CD14-positive monocyte (primary cell): Measurements from ENCODE around the gene PRIM2. TPM values are rescaled to one million over a fixed set of nuclear protein-coding genes. Genes with fewer than 3 reads are reported as not detected.
"Not testable (repeated sequence)": the region's sequence is repeated elsewhere in the genome, so short reads cannot be mapped to it uniquely, and the experiment has no call there.

Experiments
- DNase-seq, 3 donors: peaks; one replicate each; pipeline ENCODE4 v3.0.0-alpha.2; 2011 to 2022
- H2AFZ ChIP-seq: 2 replicates; pipeline ENCODE4 v1.6.0; 2012; ENCODE audit warnings: mild to moderate bottlenecking, low read depth, low read length, inconsistent platforms; ENCODE audit not compliant: insufficient read depth, poor library complexity, severe bottlenecking
- H3K27ac ChIP-seq, 2 donors: 1 replicate in 1 of 2; 2 replicates in 1 of 2; pipeline ENCODE4 v1.5.1; 2012 to 2013; ENCODE audit warnings: low read length in 2 of 2, control low read depth in 1 of 2, inconsistent platforms in 1 of 2, low read depth in 1 of 2, mild to moderate bottlenecking in 1 of 2
- H3K27me3 ChIP-seq, 2 donors: one replicate each; pipeline versions ENCODE4 v1.6.0 to v1.6.1; 2011 to 2013; ENCODE audit warnings: low read length in 2 of 2; ENCODE audit not compliant: control insufficient read depth in 2 of 2, insufficient read depth in 2 of 2
- H3K36me3 ChIP-seq, 2 donors: replicated peaks in 1 of 2; 1 replicate in 1 of 2; 2 replicates in 1 of 2; pipeline versions ENCODE4 v1.5.1 to v1.6.1; 2012 to 2013; ENCODE audit warnings: low read length in 2 of 2, control low read depth in 1 of 2, inconsistent platforms in 1 of 2, mild to moderate bottlenecking in 1 of 2; ENCODE audit not compliant: insufficient read depth in 2 of 2, control insufficient read depth in 1 of 2
- H3K4me1 ChIP-seq, 2 donors: 1 replicate in 1 of 2; 2 replicates in 1 of 2; pipeline versions ENCODE4 v1.5.1 to v1.6.1; 2012 to 2013; ENCODE audit warnings: low read length in 2 of 2, control low read depth in 1 of 2, inconsistent platforms in 1 of 2, mild to moderate bottlenecking in 1 of 2, moderate library complexity in 1 of 2; ENCODE audit not compliant: insufficient read depth in 2 of 2, control insufficient read depth in 1 of 2
- H3K4me2 ChIP-seq: replicated peaks from 2 replicates; pipeline ENCODE3; 2012; ENCODE audit warnings: low read length, moderate library complexity, mild to moderate bottlenecking; ENCODE audit not compliant: poor library complexity, severe bottlenecking; ENCODE audit errors: extremely low read depth
- H3K4me3 ChIP-seq, 3 experiments: fragments of 200-600 bp in 1 of 3; sonication (generic) in 1 of 3; replicated peaks in 1 of 3; 1 replicate in 2 of 3; 2 replicates in 1 of 3; pipeline ENCODE4 v1.5.1; 2011 to 2013; ENCODE audit warnings: low read length in 3 of 3, mild to moderate bottlenecking in 3 of 3, control low read depth in 2 of 3, low read depth in 2 of 3, inconsistent platforms in 1 of 3, moderate library complexity in 1 of 3
- H3K79me2 ChIP-seq: 2 replicates; pipeline ENCODE4 v1.6.0; 2012; ENCODE audit warnings: mild to moderate bottlenecking, control low read depth, inconsistent platforms, low read length, moderate library complexity; ENCODE audit not compliant: insufficient read depth
- H3K9ac ChIP-seq: 2 replicates; pipeline ENCODE4 v1.6.0; 2017; ENCODE audit warnings: low read length, mild to moderate bottlenecking; ENCODE audit not compliant: insufficient read depth, poor library complexity, severe bottlenecking
- H3K9me3 ChIP-seq, 2 donors: replicated peaks in 1 of 2; 1 replicate in 1 of 2; 2 replicates in 1 of 2; pipeline versions ENCODE4 v1.5.1 to v1.6.1; 2012 to 2013; ENCODE audit warnings: low read length in 2 of 2, control low read depth in 1 of 2; ENCODE audit not compliant: control insufficient read depth in 1 of 2, insufficient read depth in 1 of 2
- H4K20me1 ChIP-seq: 2 replicates; pipeline ENCODE4 v1.6.0; 2012; ENCODE audit warnings: mild to moderate bottlenecking, low read length, control low read depth, moderate library complexity; ENCODE audit not compliant: insufficient read depth
- H3K27ac Mint-ChIP-seq, 7 donors: one replicate each; pipeline ENCODE4 v1.8.0; 2020; ENCODE audit warnings: mild to moderate bottlenecking in 7 of 7, mixed read lengths in 7 of 7, moderate library complexity in 6 of 7, inconsistent platforms in 2 of 7
- H3K27me3 Mint-ChIP-seq, 3 donors: one replicate each; pipeline ENCODE4 v1.8.0; 2021 to 2022; ENCODE audit warnings: low read depth in 3 of 3, mild to moderate bottlenecking in 3 of 3, mixed read lengths in 3 of 3, moderate library complexity in 3 of 3, inconsistent platforms in 1 of 3
- H3K36me3 Mint-ChIP-seq, 2 donors: one replicate each; pipeline ENCODE4 v1.8.0; 2020; ENCODE audit warnings: mixed read lengths in 2 of 2, inconsistent platforms in 1 of 2, mild to moderate bottlenecking in 1 of 2
- H3K4me1 Mint-ChIP-seq: one replicate; pipeline ENCODE4 v1.8.0; 2020; ENCODE audit warnings: mild to moderate bottlenecking, mixed read lengths
- H3K4me3 Mint-ChIP-seq, 2 donors: one replicate each; pipeline ENCODE4 v1.8.0; 2020; ENCODE audit warnings: mild to moderate bottlenecking in 2 of 2, mixed read lengths in 2 of 2, moderate library complexity in 1 of 2
- H3K9me3 Mint-ChIP-seq, 7 donors: one replicate each; pipeline ENCODE4 v1.8.0; 2020 to 2022; ENCODE audit warnings: mixed read lengths in 7 of 7, mild to moderate bottlenecking in 6 of 7, moderate library complexity in 6 of 7, inconsistent platforms in 2 of 7
- WGBS: methylation state at CpG from one replicate; pipeline ENCODE4 v1.1.5; 2013; ENCODE audit warnings: missing lambda C conversion rate; ENCODE audit not compliant: insufficient coverage; 5-methylcytosine and 5-hydroxymethylcytosine counted together
- intact Hi-C, 2 donors: fragments of 100-400 bp; cut with micrococcal nuclease; formaldehyde crosslinking; loops; one replicate each; pipeline versions ENCODE4 v1.15.0 to v1.15.1; 2023
- polyA plus RNA-seq, 3 donors: library from polyadenylated mRNA; depleted of rRNA in 1 of 3; unstranded in 2 of 3; stranded (reverse) in 1 of 3; fragments of 300-500 nt in 2 of 3; fragments of >200 nt in 1 of 3; fragmentation: Illumina TruSeq in 2 of 3; gene quantifications; 1 replicate in 2 of 3; 2 replicates in 1 of 3; pipeline ENCODE4 v1.2.3, GENCODE V29; 2012 to 2021

PRIM2 gene
- polyA plus RNA-seq, 3 donors: 2.8 to 5.1 (median 4.2) TPM

DNA sequence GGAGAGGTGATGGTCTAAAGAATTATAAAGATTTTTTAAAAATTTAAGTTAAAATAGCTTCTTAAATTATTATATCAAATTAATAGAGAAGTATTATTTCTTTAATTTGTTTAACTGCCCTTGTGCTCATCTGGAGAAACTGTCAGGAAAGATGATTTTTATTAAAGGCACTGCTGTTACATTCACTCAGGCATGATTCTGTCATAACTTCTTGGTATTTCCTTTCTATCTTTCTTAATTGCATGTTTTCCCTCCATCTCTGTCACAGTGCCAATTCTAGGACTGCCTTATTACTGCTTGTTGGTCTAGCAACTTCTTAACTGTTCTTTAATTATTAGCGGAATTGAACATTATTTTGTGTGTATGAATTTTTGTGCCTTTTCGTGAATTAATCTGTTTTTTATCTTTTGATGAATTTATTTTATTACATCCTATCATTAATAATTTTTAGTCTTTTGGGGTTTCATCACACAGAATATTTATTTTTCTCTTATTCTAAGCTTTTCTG lies 47.7 kb downstream of the PRIM2 start:
- H3K4me3 Mint-ChIP-seq, H3K27ac Mint-ChIP-seq, intact Hi-C loops, H3K4me3 ChIP-seq, H3K9me3 ChIP-seq, H3K4me1 ChIP-seq, H3K79me2 ChIP-seq, H3K9ac ChIP-seq, H3K27me3 Mint-ChIP-seq, DNase-seq, H2AFZ ChIP-seq, H3K27ac ChIP-seq, H3K4me1 Mint-ChIP-seq, H3K4me2 ChIP-seq, H4K20me1 ChIP-seq, H3K36me3 ChIP-seq, H3K36me3 Mint-ChIP-seq, H3K9me3 Mint-ChIP-seq, H3K27me3 ChIP-seq: not testable (repeated sequence)
- WGBS: no CpG with 5 or more reads among the region's 2 CpGs

- H3K36me3 ChIP-seq, H3K79me2 ChIP-seq, H3K4me3 Mint-ChIP-seq, DNase-seq, H3K27ac ChIP-seq, H3K27me3 Mint-ChIP-seq, H3K4me1 Mint-ChIP-seq, H3K9me3 Mint-ChIP-seq, H3K27ac Mint-ChIP-seq, H4K20me1 ChIP-seq, H2AFZ ChIP-seq, H3K4me1 ChIP-seq, intact Hi-C loops, H3K27me3 ChIP-seq, H3K9me3 ChIP-seq, H3K36me3 Mint-ChIP-seq, H3K9ac ChIP-seq, H3K4me3 ChIP-seq, H3K4me2 ChIP-seq: not testable (repeated sequence)
- no CpG with 5 or more reads among the region's 4 CpGs for WGBS
These were observed 51.7 kb downstream of the PRIM2 start for GRCh38 chr6:57368965-57369731.

- H3K79me2 ChIP-seq, H3K27ac ChIP-seq, H3K4me3 ChIP-seq, intact Hi-C loops, DNase-seq, H3K9me3 ChIP-seq, H3K27me3 ChIP-seq, H3K4me2 ChIP-seq, H3K9ac ChIP-seq, H3K27ac Mint-ChIP-seq, H3K36me3 ChIP-seq, H3K4me1 Mint-ChIP-seq, H3K27me3 Mint-ChIP-seq, H3K9me3 Mint-ChIP-seq, H3K4me3 Mint-ChIP-seq, H3K36me3 Mint-ChIP-seq, H4K20me1 ChIP-seq, H2AFZ ChIP-seq, H3K4me1 ChIP-seq: not testable (repeated sequence)
- WGBS: no CpG with 5 or more reads among the region's 1 CpG
These were observed 54.3 kb downstream of the PRIM2 start for GRCh38 chr6:57371779-57372178.

- DNase-seq, intact Hi-C loops, H3K79me2 ChIP-seq, H3K9me3 Mint-ChIP-seq, H3K4me3 ChIP-seq, H3K4me1 Mint-ChIP-seq, H3K9me3 ChIP-seq, H3K9ac ChIP-seq, H3K27ac ChIP-seq, H3K27ac Mint-ChIP-seq, H4K20me1 ChIP-seq, H3K4me1 ChIP-seq, H3K27me3 Mint-ChIP-seq, H3K27me3 ChIP-seq, H3K4me2 ChIP-seq, H3K4me3 Mint-ChIP-seq, H2AFZ ChIP-seq, H3K36me3 ChIP-seq: not testable (repeated sequence)
- 100% methylated on average over 3 of the region's 4 CpGs for WGBS
- H3K36me3 Mint-ChIP-seq: peaks cover 4 to 14% of the 10 kb centered on the region in 2 donors
These were observed 57.3 kb downstream of the PRIM2 start for GRCh38 chr6:57374764-57375163.
